Brain microvascular endothelial cell (primary cell): Measurements from ENCODE around the gene LRFN2.

Source experiments
- DNase-seq: peaks from one replicate; pipeline ENCODE4 v3.0.0-alpha.2; 2020
- H3K27ac ChIP-seq: fragments of 250-450 bp; sonication (Bioruptor Pico); 2 replicates; pipeline ENCODE4 v1.5.1; 2020; ENCODE audit warnings: mild to moderate bottlenecking, moderate library complexity
- H3K27me3 ChIP-seq: fragments of 250-450 bp; sonication (Bioruptor Pico); replicated peaks from 2 replicates; pipeline ENCODE4 v1.5.1; 2020; ENCODE audit warnings: mild to moderate bottlenecking
- H3K36me3 ChIP-seq: fragments of 250-450 bp; sonication (Bioruptor Pico); replicated peaks from 2 replicates; pipeline ENCODE4 v1.5.1; 2020; ENCODE audit warnings: mild to moderate bottlenecking
- H3K4me3 ChIP-seq: 2 replicates; pipeline ENCODE4 v1.5.1; 2011; ENCODE audit warnings: low read depth, mild to moderate bottlenecking, control low read depth, low read length, moderate library complexity
- CTCF ChIP-seq: IDR thresholded peaks from 2 replicates; pipeline ENCODE4 v1.5.1; 2011; ENCODE audit warnings: low read depth, mild to moderate bottlenecking, moderate library complexity, low read length, control low read depth, inconsistent platforms; ENCODE audit errors: missing control alignments
- in situ Hi-C: cut with HindIII; loops from 2 replicates; pipeline ENCODE4 v1.10.0; 2017; ENCODE audit warnings: low sequenced_read_pairs, low pct_ligation_motif_present

The LRFN2 gene

DNA sequence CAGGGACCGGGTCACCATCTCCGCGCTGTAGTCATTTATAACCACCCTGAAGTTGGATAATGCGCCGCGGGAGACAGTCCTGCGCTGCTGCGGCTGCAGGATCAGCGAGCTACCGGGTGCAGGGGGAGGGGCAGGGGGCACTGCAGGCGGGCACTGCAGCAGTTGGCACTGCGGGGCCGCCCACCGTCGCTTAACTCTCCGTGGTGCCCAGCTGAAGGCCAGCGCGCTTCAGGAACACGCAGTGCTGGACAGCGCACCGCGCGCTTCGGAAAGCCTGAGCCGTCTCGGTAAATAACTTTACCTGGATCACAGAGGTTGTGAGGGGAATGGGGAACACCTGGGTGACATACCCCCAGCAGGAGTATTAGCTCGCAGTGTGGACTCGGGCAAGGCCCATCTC, 12.4 kb upstream of the LRFN2 start:
- no peak overlapping the region for H3K4me3 ChIP-seq
- in situ Hi-C loops, result no loop called here
- H3K36me3 ChIP-seq, result no peaks in the 10 kb centered on the region
- H3K27me3 ChIP-seq, result no peaks in the 10 kb centered on the region
- no peak for TF ChIP-seq CTCF
- DNase-seq, result no peak
- no peak overlapping the region for H3K27ac ChIP-seq

DNA sequence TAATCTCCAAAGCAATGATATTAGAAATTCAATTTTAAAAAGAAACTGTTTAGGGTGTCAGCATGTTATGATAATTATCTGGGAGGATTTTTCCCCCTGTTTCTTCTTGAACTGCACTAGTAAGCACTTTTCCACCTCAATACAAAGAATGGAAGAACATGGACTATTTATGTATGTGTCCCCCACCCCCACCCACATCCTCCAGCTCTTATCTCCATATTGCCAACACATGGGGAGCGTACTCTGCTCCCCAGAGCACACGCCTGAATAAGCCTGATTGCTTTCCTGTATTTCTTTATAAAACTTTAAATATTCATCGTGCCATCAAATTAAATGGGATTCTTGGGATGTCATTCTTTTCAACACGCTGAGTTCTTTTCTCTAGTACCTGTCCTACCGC, 11.4 kb upstream of the LRFN2 start:
- TF ChIP-seq CTCF, result no peak
- H3K27ac ChIP-seq, result no peak overlapping the region
- in situ Hi-C loops, result no loop called here
- DNase-seq, result no peak
- no peak overlapping the region for H3K4me3 ChIP-seq
- H3K27me3 ChIP-seq, result no peaks in the 10 kb centered on the region
- H3K36me3 ChIP-seq, result no peaks in the 10 kb centered on the region

GRCh38 chr6:40597301-40597700, 10.1 kb upstream of the LRFN2 start:
- Histone ChIP-seq H3K36me3 (no peaks in the 10 kb centered on the region), H3K27ac (no peak overlapping the region), H3K4me3 (no peak overlapping the region), H3K27me3 (no peaks in the 10 kb centered on the region)
- TF ChIP-seq CTCF, result no peak
- DNase-seq, result no peak
- in situ Hi-C loops, result no loop called here

- Histone ChIP-seq H3K4me3 (no peak overlapping the region), H3K27me3 (peaks cover 32% of the 10 kb centered on the region), H3K36me3 (no peaks in the 10 kb centered on the region), H3K27ac (no peak overlapping the region)
- DNase-seq, result no peak
- in situ Hi-C loops, result no loop called here
- TF ChIP-seq CTCF, result no peak
Observed at GRCh38 chr6:40588480-40588879, 1.3 kb upstream of the LRFN2 start.

DNA sequence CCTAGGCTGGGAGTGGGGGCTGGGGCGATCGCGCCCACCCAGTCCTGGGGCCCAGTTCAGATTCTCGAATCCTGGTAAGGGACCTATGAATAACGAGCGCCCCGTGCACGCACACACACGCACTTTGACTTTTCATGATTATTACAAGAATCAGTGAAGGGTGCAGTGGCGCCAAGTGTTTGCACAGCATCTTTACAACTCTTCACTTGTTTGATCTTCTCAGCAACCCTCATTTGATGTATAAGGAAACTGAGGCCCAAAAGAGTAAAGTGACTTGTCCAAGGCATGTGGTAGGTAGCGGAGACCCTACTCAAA, 863 bp upstream of the LRFN2 start:
- Histone ChIP-seq H3K27me3 (peaks cover 32% of the 10 kb centered on the region), H3K4me3 (no peak overlapping the region), H3K36me3 (no peaks in the 10 kb centered on the region), H3K27ac (no peak overlapping the region)
- in situ Hi-C loops, result no loop called here
- DNase-seq, result no peak
- peak; percentile 29 for TF ChIP-seq CTCF

DNA sequence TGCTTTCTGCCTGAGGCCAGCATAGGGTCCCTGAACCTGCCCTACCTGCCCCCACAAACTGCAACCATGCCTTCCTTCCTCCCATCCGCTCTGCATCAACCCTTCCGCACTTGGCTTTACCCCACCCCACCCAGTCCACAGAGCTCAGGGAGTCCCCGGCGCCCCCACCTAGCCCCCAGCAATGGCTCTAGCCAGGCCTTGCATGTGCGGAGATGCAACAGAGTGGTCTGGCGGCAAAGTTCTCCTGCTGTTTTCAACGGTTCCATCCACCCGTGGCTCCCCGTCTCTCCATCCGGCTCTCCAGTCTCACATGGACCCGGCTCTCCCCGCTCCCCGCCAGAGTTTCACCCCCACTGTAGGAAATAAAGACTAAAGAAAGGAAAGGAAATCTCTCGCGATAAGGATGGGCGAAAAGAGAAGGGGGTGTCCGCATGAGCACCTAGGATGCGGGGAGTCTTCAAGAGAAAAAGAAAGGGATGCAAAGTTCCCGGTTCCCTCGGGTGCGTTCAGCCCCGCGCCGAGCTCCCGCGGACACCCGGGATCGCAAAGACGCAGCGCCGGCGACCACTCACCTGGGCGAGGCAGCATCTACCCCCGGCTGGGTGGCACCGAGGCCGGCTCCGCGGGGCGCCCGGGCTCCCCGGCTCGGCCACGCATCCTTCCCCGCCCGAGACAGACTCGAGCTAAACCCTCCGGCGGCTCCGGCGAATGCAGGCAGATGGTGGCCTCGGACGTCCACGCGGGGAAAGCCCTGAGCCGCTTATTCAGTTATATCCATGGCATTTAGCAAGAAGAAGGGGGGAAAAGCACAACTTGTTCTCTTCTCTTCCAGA, 579 bp downstream of the LRFN2 start:
- Histone ChIP-seq H3K36me3 (no peaks in the 10 kb centered on the region), H3K4me3 (no peak overlapping the region), H3K27me3 (peaks cover 32% of the 10 kb centered on the region), H3K27ac (no peak overlapping the region)
- DNase-seq, result no peak
- in situ Hi-C loops, result no loop called here
- TF ChIP-seq CTCF, result no peak
